AG09309 (cell line): ENCODE data around the gene PRKN.
"Not testable (repeated sequence)": the region's sequence is repeated elsewhere in the genome, so short reads cannot be mapped to it uniquely, and the experiment has no call there.

Source experiments
- DNase-seq: peaks from one replicate; pipeline ENCODE4 v3.0.0-alpha.2; 2010; ENCODE audit warnings: low read depth
- H3K4me3 ChIP-seq: 2 replicates; pipeline ENCODE4 v1.5.1; 2011; ENCODE audit warnings: mild to moderate bottlenecking, low read depth, low read length, moderate library complexity; ENCODE audit not compliant: control insufficient read depth
- CTCF ChIP-seq: IDR thresholded peaks from 2 replicates; pipeline ENCODE4 v1.5.1; 2011; ENCODE audit warnings: mild to moderate bottlenecking, low read depth, low read length, inconsistent platforms; ENCODE audit not compliant: insufficient read depth, control insufficient read depth; ENCODE audit errors: missing control alignments

The PRKN gene

GRCh38 chr6:162679681-162680080 lies 47.9 kb downstream of the PRKN start:
- H3K4me3 ChIP-seq: no peak overlapping the region
- no peak for DNase-seq
- TF ChIP-seq CTCF: no peak

GRCh38 chr6:162678896-162679295 lies 48.7 kb downstream of the PRKN start:
- DNase-seq, H3K4me3 ChIP-seq: not testable (repeated sequence)

- TF ChIP-seq CTCF: no peak
- H3K4me3 ChIP-seq: no peak overlapping the region
- DNase-seq: no peak
Measured at GRCh38 chr6:162675503-162675902, 52.1 kb downstream of the PRKN start.

- TF ChIP-seq CTCF: no peak
- no peak overlapping the region for H3K4me3 ChIP-seq
- no peak for DNase-seq
Measured at GRCh38 chr6:162674452-162674851, 53.1 kb downstream of the PRKN start.

- DNase-seq: no peak
- TF ChIP-seq CTCF: no peak
- no peak overlapping the region for H3K4me3 ChIP-seq
Measured at GRCh38 chr6:162671580-162672165, 55.9 kb downstream of the PRKN start.

- no peak overlapping the region for H3K4me3 ChIP-seq
- DNase-seq: no peak
- TF ChIP-seq CTCF: no peak
Measured at GRCh38 chr6:162670345-162670744, 57.2 kb downstream of the PRKN start.

GRCh38 chr6:162666246-162666645 lies 61.3 kb downstream of the PRKN start:
- H3K4me3 ChIP-seq: no peak overlapping the region
- no peak for TF ChIP-seq CTCF
- DNase-seq: no peak

- H3K4me3 ChIP-seq: no peak overlapping the region
- no peak for TF ChIP-seq CTCF
- DNase-seq: no peak
Measured at GRCh38 chr6:162653808-162654207, 73.8 kb downstream of the PRKN start.
